HEK293 (cell line): ENCODE measurements around the gene CNTN4.

Source experiments
- CTCF ChIA-PET: fragments of 350-600 bp; formaldehyde crosslinking; extraction: SDS; loops from one replicate; lab custom pipeline; 2021; ENCODE audit warnings: antibody characterized with exemption; lab: Yijun Ruan, JAX
- POLR2A ChIA-PET: fragments of 300-600 bp; formaldehyde crosslinking; extraction: SDS; loops from one replicate; lab custom pipeline; 2020; ENCODE audit warnings: antibody characterized with exemption, inconsistent platforms; lab: Yijun Ruan, JAX
- H3K27ac ChIP-seq: fragments of 200-500 bp; sonication (Bioruptor generic); 2 replicates; pipeline ENCODE4 v1.5.1; 2014; ENCODE audit warnings: low read depth, low read length, control low read depth, inconsistent platforms; ENCODE audit errors: extremely low read depth
- H3K36me3 ChIP-seq, 2 experiments: fragments of 200-500 bp in 1 of 2; sonication (Bioruptor generic) in 1 of 2; 1 replicate in 1 of 2; 2 replicates in 1 of 2; pipeline ENCODE4 v1.5.1; 2014 to 2017; ENCODE audit warnings: inconsistent platforms in 2 of 2, low read length in 2 of 2; ENCODE audit not compliant: control insufficient read depth in 2 of 2, insufficient read depth in 1 of 2
- H3K4me1 ChIP-seq: fragments of 200-500 bp; sonication (Bioruptor generic); 2 replicates; pipeline ENCODE4 v1.5.1; 2014; ENCODE audit warnings: mild to moderate bottlenecking, low read length, inconsistent platforms; ENCODE audit not compliant: control insufficient read depth, insufficient read depth
- H3K4me3 ChIP-seq: 2 replicates; pipeline ENCODE4 v1.5.1; 2011; ENCODE audit warnings: low read depth, mild to moderate bottlenecking, control low read depth, low read length, moderate library complexity
- H3K9me3 ChIP-seq: fragments of 200-500 bp; sonication (Bioruptor generic); 2 replicates; pipeline ENCODE4 v1.5.1; 2014; ENCODE audit warnings: low read depth, low read length, inconsistent platforms; ENCODE audit not compliant: control insufficient read depth, insufficient read depth
- EGR2 ChIP-seq: fragments of 450-650 bp; formaldehyde crosslinking; IDR thresholded peaks from 2 replicates; pipeline ENCODE4 v1.5.1; 2016; ENCODE audit warnings: low read depth, missing biosample characterization, missing genetic modification characterization
- GLI4 ChIP-seq: fragments of 450-650 bp; formaldehyde crosslinking; IDR thresholded peaks from 2 replicates; pipeline ENCODE4 v1.5.1; 2016; ENCODE audit warnings: missing biosample characterization, missing genetic modification characterization
- HOXA7 ChIP-seq: sonication (generic); formaldehyde crosslinking; IDR thresholded peaks from 2 replicates; pipeline ENCODE4 v1.8.1; 2022; ENCODE audit warnings: missing genetic modification reagents, borderline replicate concordance
- HOXC10 ChIP-seq: sonication (generic); formaldehyde crosslinking; IDR thresholded peaks from 2 replicates; pipeline ENCODE4 v1.8.1; 2023; ENCODE audit warnings: mild to moderate bottlenecking, missing genetic modification reagents
- KLF1 ChIP-seq: fragments of 450-650 bp; formaldehyde crosslinking; IDR thresholded peaks from 2 replicates; pipeline ENCODE4 v1.5.1; 2016; ENCODE audit warnings: missing biosample characterization, missing genetic modification characterization
- OSR2 ChIP-seq: fragments of 450-650 bp; formaldehyde crosslinking; IDR thresholded peaks from 2 replicates; pipeline ENCODE4 v1.5.1; 2016; ENCODE audit warnings: missing biosample characterization, missing genetic modification characterization
- RBAK ChIP-seq: fragments of 450-650 bp; formaldehyde crosslinking; IDR thresholded peaks from 2 replicates; pipeline ENCODE4 v1.5.1; 2016; ENCODE audit warnings: missing biosample characterization, missing genetic modification characterization
- SCRT1 ChIP-seq: fragments of 450-650 bp; formaldehyde crosslinking; IDR thresholded peaks from 2 replicates; pipeline ENCODE4 v1.5.1; 2016; ENCODE audit warnings: missing biosample characterization, missing genetic modification characterization, borderline replicate concordance
- WT1 ChIP-seq: fragments of 450-650 bp; formaldehyde crosslinking; IDR thresholded peaks from 2 replicates; pipeline ENCODE4 v1.5.1; 2016; ENCODE audit warnings: missing biosample characterization, missing genetic modification characterization
- YY2 ChIP-seq: fragments of 450-650 bp; formaldehyde crosslinking; IDR thresholded peaks from 2 replicates; pipeline ENCODE4 v1.5.1; 2016; ENCODE audit warnings: missing biosample characterization, missing genetic modification characterization
- ZBTB21 ChIP-seq: fragments of 450-650 bp; formaldehyde crosslinking; IDR thresholded peaks from 2 replicates; pipeline ENCODE4 v1.5.1; 2017; ENCODE audit warnings: missing biosample characterization, missing genetic modification characterization
- ZNF10 ChIP-seq: fragments of 450-650 bp; formaldehyde crosslinking; IDR thresholded peaks from 2 replicates; pipeline ENCODE4 v1.5.1; 2017; ENCODE audit warnings: missing biosample characterization, missing genetic modification characterization
- ZNF121 ChIP-seq: fragments of 450-650 bp; formaldehyde crosslinking; IDR thresholded peaks from 2 replicates; pipeline ENCODE4 v1.5.1; 2016; ENCODE audit warnings: missing biosample characterization, missing genetic modification characterization
- ZNF16 ChIP-seq: fragments of 450-650 bp; formaldehyde crosslinking; IDR thresholded peaks from 2 replicates; pipeline ENCODE4 v1.5.1; 2016; ENCODE audit warnings: low read depth, missing biosample characterization, missing genetic modification characterization
- ZNF169 ChIP-seq: fragments of 450-650 bp; formaldehyde crosslinking; IDR thresholded peaks from 2 replicates; pipeline ENCODE4 v1.5.1; 2016; ENCODE audit warnings: missing biosample characterization, missing genetic modification characterization
- ZNF341 ChIP-seq: fragments of 450-650 bp; formaldehyde crosslinking; IDR thresholded peaks from 2 replicates; pipeline ENCODE4; 2016; ENCODE audit warnings: low read depth, missing biosample characterization, missing genetic modification characterization
- ZNF416 ChIP-seq: fragments of 450-650 bp; formaldehyde crosslinking; IDR thresholded peaks from 2 replicates; pipeline ENCODE4 v1.5.1; 2016; ENCODE audit warnings: missing biosample characterization, missing genetic modification characterization
- ZNF433 ChIP-seq: fragments of 450-650 bp; formaldehyde crosslinking; IDR thresholded peaks from 2 replicates; pipeline ENCODE4 v1.5.1; 2016; ENCODE audit warnings: missing biosample characterization, missing genetic modification characterization, low read depth
- ZNF624 ChIP-seq: fragments of 450-650 bp; formaldehyde crosslinking; IDR thresholded peaks from 2 replicates; pipeline ENCODE4 v1.5.1; 2017; ENCODE audit warnings: missing biosample characterization, missing genetic modification characterization
- ZNF629 ChIP-seq: fragments of 450-650 bp; formaldehyde crosslinking; IDR thresholded peaks from 2 replicates; pipeline ENCODE4 v1.5.1; 2017; ENCODE audit warnings: missing biosample characterization, missing genetic modification characterization
- ZNF660 ChIP-seq: fragments of 450-650 bp; IDR thresholded peaks from 2 replicates; pipeline ENCODE4 v1.5.1; 2018; ENCODE audit warnings: missing biosample characterization, mild to moderate bottlenecking, missing genetic modification characterization
- ZNF670 ChIP-seq: fragments of 450-650 bp; formaldehyde crosslinking; IDR thresholded peaks from 2 replicates; pipeline ENCODE4 v1.5.1; 2016; ENCODE audit warnings: missing biosample characterization, missing genetic modification characterization, low read depth
- ZSCAN23 ChIP-seq: fragments of 450-650 bp; formaldehyde crosslinking; IDR thresholded peaks from 2 replicates; pipeline ENCODE4 v1.5.1; 2016; ENCODE audit warnings: missing biosample characterization, missing genetic modification characterization
- TF ChIP-seq, protein P1 (sequence below): fragments of 450-650 bp; formaldehyde crosslinking; IDR thresholded peaks from 2 replicates; pipeline ENCODE4 v1.5.1; 2016; ENCODE audit warnings: missing biosample characterization, missing genetic modification characterization
- TF ChIP-seq, protein P2 (sequence below): fragments of 450-650 bp; formaldehyde crosslinking; IDR thresholded peaks from 2 replicates; pipeline ENCODE4 v1.5.1; 2016; ENCODE audit warnings: missing biosample characterization, missing genetic modification characterization
- TF ChIP-seq, protein P3 (sequence below): fragments of 450-650 bp; formaldehyde crosslinking; IDR thresholded peaks from 2 replicates; pipeline ENCODE4; 2016; ENCODE audit warnings: missing biosample characterization, missing genetic modification characterization
- TF ChIP-seq, protein P4 (sequence below): fragments of 450-650 bp; formaldehyde crosslinking; conservative IDR thresholded peaks from 2 replicates; pipeline ENCODE4 v1.5.1; 2016; ENCODE audit warnings: low read depth, missing biosample characterization, missing genetic modification characterization
- TF ChIP-seq, protein P5 (sequence below): fragments of 450-650 bp; formaldehyde crosslinking; IDR thresholded peaks from 2 replicates; pipeline ENCODE4 v1.5.1; 2016; ENCODE audit warnings: missing biosample characterization, missing genetic modification characterization, low read depth

The CNTN4 gene

DNA sequence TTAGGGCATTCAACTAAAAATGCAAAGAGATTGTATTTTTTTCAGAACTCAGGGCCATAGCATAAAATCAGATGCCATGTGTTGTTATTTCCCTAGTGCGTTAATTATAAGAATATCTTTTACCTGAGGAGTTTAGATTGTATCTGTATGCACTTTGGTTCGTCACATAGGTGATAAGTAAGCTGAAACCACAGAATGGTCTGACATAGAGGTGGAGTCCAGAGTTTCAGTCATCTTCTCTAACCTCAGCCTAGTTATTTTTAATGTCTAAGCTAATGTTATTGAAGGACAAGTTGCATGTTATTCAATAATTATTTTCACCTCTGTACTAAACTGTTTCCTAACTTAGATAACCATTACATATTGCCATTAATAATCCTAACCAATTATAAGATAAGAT, 27.1 kb upstream of the CNTN4 start:
- TF ChIP-seq WT1 (tag by site-specific recombination) (no peak), ZSCAN23 (no peak), ZNF624 (tag by site-specific recombination) (no peak), RBAK (tag by site-specific recombination) (no peak), ZNF10 (tag by site-specific recombination) (no peak), ZNF416 (no peak), EGR2 (tag by site-specific recombination) (no peak), ZNF629 (tag by site-specific recombination) (no peak), ZBTB21 (tag by site-specific recombination) (no peak), ZNF16 (tag by site-specific recombination) (no peak), ZNF121 (tag by site-specific recombination) (no peak), ZNF660 (tag by site-specific recombination) (no peak), ZNF169 (tag by site-specific recombination) (no peak), SCRT1 (tag by site-specific recombination) (no peak), ZNF433 (tag by site-specific recombination) (no peak), GLI4 (tag by site-specific recombination) (no peak), HOXA7 (CRISPR knock-in tag) (no peak)
- TF ChIP-seq, protein P1, sequence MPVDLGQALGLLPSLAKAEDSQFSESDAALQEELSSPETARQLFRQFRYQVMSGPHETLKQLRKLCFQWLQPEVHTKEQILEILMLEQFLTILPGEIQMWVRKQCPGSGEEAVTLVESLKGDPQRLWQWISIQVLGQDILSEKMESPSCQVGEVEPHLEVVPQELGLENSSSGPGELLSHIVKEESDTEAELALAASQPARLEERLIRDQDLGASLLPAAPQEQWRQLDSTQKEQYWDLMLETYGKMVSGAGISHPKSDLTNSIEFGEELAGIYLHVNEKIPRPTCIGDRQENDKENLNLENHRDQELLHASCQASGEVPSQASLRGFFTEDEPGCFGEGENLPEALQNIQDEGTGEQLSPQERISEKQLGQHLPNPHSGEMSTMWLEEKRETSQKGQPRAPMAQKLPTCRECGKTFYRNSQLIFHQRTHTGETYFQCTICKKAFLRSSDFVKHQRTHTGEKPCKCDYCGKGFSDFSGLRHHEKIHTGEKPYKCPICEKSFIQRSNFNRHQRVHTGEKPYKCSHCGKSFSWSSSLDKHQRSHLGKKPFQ (tag by site-specific recombination), result no peak
- TF ChIP-seq, protein P2, sequence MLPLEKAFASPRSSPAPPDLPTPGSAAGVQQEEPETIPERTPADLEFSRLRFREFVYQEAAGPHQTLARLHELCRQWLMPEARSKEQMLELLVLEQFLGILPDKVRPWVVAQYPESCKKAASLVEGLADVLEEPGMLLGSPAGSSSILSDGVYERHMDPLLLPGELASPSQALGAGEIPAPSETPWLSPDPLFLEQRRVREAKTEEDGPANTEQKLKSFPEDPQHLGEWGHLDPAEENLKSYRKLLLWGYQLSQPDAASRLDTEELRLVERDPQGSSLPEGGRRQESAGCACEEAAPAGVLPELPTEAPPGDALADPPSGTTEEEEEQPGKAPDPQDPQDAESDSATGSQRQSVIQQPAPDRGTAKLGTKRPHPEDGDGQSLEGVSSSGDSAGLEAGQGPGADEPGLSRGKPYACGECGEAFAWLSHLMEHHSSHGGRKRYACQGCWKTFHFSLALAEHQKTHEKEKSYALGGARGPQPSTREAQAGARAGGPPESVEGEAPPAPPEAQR, result no peak
- TF ChIP-seq, protein P3, sequence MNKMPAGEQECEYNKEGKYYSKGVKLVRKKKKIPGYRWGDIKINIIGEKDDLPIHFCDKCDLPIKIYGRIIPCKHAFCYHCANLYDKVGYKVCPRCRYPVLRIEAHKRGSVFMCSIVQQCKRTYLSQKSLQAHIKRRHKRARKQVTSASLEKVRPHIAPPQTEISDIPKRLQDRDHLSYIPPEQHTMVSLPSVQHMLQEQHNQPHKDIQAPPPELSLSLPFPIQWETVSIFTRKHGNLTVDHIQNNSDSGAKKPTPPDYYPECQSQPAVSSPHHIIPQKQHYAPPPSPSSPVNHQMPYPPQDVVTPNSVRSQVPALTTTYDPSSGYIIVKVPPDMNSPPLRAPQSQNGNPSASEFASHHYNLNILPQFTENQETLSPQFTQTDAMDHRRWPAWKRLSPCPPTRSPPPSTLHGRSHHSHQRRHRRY (tag by site-specific recombination), result no peak
- no peak overlapping the region for H3K27ac ChIP-seq
- no peaks in the 10 kb centered on the region for H3K36me3 ChIP-seq
- H3K4me3 ChIP-seq, result no peak overlapping the region
- ChIA-PET POLR2A (no interaction called here), CTCF (interaction anchor here (0.5 to 0.7 kb wide), 3 partner anchors 16 to 518 kb away, joined by 3 read pairs; no protein-coding TSS in a partner anchor)
- H3K4me1 ChIP-seq, result no peaks in the 10 kb centered on the region
- H3K9me3 ChIP-seq, result no peaks in the 10 kb centered on the region

DNA sequence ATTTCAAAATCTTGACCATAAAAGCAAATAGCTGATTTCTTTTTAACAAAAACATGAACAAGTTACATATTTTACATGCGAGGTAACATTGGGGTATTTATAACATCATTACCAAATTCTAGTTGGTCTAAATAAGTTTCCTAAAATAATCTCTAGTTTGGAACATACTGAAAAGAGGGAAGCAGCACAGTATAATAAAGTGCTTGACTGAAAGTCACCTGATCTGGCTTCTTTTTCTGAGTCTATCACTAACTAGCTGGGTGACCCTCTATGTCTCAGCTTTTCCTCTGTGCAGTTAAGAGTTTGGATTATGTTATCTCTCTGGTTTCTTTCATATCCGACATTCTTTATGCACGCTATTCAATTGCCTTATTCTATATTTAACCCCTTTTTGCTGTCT, 19.8 kb upstream of the CNTN4 start:
- CTCF ChIA-PET, result no interaction called here
- Histone ChIP-seq H3K4me3 (no peak overlapping the region), H3K27ac (no peak overlapping the region), H3K9me3 (no peaks in the 10 kb centered on the region), H3K36me3 (no peaks in the 10 kb centered on the region), H3K4me1 (no peaks in the 10 kb centered on the region)
- POLR2A ChIA-PET, result no interaction called here
- TF ChIP-seq ZNF670 (tag by site-specific recombination) (no peak), KLF1 (no peak), YY2 (tag by site-specific recombination) (no peak), OSR2 (tag by site-specific recombination) (no peak), ZNF341 (tag by site-specific recombination) (no peak), HOXC10 (CRISPR knock-in tag) (no peak), ZNF16 (tag by site-specific recombination) (no peak)
- TF ChIP-seq, protein P4, sequence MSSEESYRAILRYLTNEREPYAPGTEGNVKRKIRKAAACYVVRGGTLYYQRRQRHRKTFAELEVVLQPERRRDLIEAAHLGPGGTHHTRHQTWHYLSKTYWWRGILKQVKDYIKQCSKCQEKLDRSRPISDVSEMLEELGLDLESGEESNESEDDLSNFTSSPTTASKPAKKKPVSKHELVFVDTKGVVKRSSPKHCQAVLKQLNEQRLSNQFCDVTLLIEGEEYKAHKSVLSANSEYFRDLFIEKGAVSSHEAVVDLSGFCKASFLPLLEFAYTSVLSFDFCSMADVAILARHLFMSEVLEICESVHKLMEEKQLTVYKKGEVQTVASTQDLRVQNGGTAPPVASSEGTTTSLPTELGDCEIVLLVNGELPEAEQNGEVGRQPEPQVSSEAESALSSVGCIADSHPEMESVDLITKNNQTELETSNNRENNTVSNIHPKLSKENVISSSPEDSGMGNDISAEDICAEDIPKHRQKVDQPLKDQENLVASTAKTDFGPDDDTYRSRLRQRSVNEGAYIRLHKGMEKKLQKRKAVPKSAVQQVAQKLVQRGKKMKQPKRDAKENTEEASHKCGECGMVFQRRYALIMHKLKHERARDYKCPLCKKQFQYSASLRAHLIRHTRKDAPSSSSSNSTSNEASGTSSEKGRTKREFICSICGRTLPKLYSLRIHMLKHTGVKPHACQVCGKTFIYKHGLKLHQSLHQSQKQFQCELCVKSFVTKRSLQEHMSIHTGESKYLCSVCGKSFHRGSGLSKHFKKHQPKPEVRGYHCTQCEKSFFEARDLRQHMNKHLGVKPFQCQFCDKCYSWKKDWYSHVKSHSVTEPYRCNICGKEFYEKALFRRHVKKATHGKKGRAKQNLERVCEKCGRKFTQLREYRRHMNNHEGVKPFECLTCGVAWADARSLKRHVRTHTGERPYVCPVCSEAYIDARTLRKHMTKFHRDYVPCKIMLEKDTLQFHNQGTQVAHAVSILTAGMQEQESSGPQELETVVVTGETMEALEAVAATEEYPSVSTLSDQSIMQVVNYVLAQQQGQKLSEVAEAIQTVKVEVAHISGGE (tag by site-specific recombination), result no peak
- TF ChIP-seq, protein P5, sequence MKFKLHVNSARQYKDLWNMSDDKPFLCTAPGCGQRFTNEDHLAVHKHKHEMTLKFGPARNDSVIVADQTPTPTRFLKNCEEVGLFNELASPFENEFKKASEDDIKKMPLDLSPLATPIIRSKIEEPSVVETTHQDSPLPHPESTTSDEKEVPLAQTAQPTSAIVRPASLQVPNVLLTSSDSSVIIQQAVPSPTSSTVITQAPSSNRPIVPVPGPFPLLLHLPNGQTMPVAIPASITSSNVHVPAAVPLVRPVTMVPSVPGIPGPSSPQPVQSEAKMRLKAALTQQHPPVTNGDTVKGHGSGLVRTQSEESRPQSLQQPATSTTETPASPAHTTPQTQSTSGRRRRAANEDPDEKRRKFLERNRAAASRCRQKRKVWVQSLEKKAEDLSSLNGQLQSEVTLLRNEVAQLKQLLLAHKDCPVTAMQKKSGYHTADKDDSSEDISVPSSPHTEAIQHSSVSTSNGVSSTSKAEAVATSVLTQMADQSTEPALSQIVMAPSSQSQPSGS, result no peak
